AG04450 (cell line): ENCODE data around the gene DSCAML1. TPM values are rescaled to one million over a fixed set of nuclear protein-coding genes. Genes with fewer than 3 reads are reported as not detected.

ENCODE experiments used
- CTCF ChIA-PET: fragments of 300-600, 350-600 bp; formaldehyde crosslinking; extraction: SDS; loops from one replicate; lab custom pipeline; 2022; ENCODE audit warnings: antibody characterized with exemption, inconsistent platforms; lab: Charles Lee
- POLR2A ChIA-PET: fragments of 350-600 bp; formaldehyde crosslinking; extraction: SDS; loops from one replicate; lab custom pipeline; 2021; ENCODE audit warnings: antibody characterized with exemption, inconsistent platforms; lab: Yijun Ruan, JAX
- DNase-seq: peaks from one replicate; pipeline ENCODE4 v3.0.0-alpha.2; 2011; ENCODE audit warnings: low read depth, low spot score
- H3K27ac ChIP-seq: one replicate; pipeline ENCODE4 v1.5.1; 2012; ENCODE audit warnings: low read depth, low read length, control low read depth
- H3K27me3 ChIP-seq: one replicate; pipeline ENCODE4 v1.6.0; 2012; ENCODE audit warnings: low read length; ENCODE audit not compliant: control insufficient read depth, insufficient read depth
- H3K4me3 ChIP-seq: 2 replicates; pipeline ENCODE4 v1.5.1; 2011; ENCODE audit warnings: mild to moderate bottlenecking, low read depth, low read length, control low read depth
- H3K9me3 ChIP-seq: 2 replicates; pipeline ENCODE4 v1.5.1; 2012; ENCODE audit warnings: low read length; ENCODE audit not compliant: control insufficient read depth, insufficient read depth
- CTCF ChIP-seq: IDR thresholded peaks from 2 replicates; pipeline ENCODE4 v1.5.1; 2011; ENCODE audit warnings: low read depth, low read length, control low read depth, inconsistent platforms
- polyA plus RNA-seq: library from polyadenylated mRNA; depleted of rRNA; stranded (reverse); fragments of >200 nt; gene quantifications from 2 replicates; pipeline ENCODE4 v1.2.3, GENCODE V29; 2011

Gene DSCAML1
- polyA plus RNA-seq, 1 experiment: not detected

- ChIA-PET POLR2A (no interaction called here), CTCF (interaction anchor here (1.2 kb wide), 1 partner anchor 110 kb away, joined by 4 read pairs; no protein-coding TSS in a partner anchor)
- H3K9me3 ChIP-seq: no peaks in the 10 kb centered on the region
- TF ChIP-seq CTCF: no peak
- H3K27ac ChIP-seq: no peak overlapping the region
- no peak overlapping the region for H3K4me3 ChIP-seq
- peaks cover 19% of the 10 kb centered on the region for H3K27me3 ChIP-seq
- DNase-seq: no peak
These were observed 261.1 kb downstream of the DSCAML1 start for GRCh38 chr11:117535850-117536411.

GRCh38 chr11:117535201-117535849 is 261.7 kb downstream of the DSCAML1 start:
- peaks cover 19% of the 10 kb centered on the region for H3K27me3 ChIP-seq
- POLR2A ChIA-PET: no interaction called here
- H3K27ac ChIP-seq: no peak overlapping the region
- no peak for TF ChIP-seq CTCF
- no peak overlapping the region for H3K4me3 ChIP-seq
- DNase-seq: no peak
- H3K9me3 ChIP-seq: no peaks in the 10 kb centered on the region
- CTCF ChIA-PET: no interaction called here

GRCh38 chr11:117532568-117532967 is 264.4 kb downstream of the DSCAML1 start:
- Histone ChIP-seq H3K27me3 (peaks cover 28% of the 10 kb centered on the region), H3K4me3 (no peak overlapping the region), H3K9me3 (no peaks in the 10 kb centered on the region), H3K27ac (no peak overlapping the region)
- CTCF ChIA-PET: no interaction called here
- POLR2A ChIA-PET: no interaction called here
- no peak for TF ChIP-seq CTCF
- no peak for DNase-seq

GRCh38 chr11:117529816-117530215 is 267.2 kb downstream of the DSCAML1 start:
- ChIA-PET CTCF (no interaction called here), POLR2A (no interaction called here)
- Histone ChIP-seq H3K4me3 (no peak overlapping the region), H3K27ac (no peak overlapping the region), H3K27me3 (peaks cover 12% of the 10 kb centered on the region), H3K9me3 (no peaks in the 10 kb centered on the region; the same call in 1 of the 2 replicates)
- DNase-seq: no peak
- no peak for TF ChIP-seq CTCF

- Histone ChIP-seq H3K27ac (no peak overlapping the region), H3K27me3 (peaks cover 12% of the 10 kb centered on the region), H3K4me3 (no peak overlapping the region), H3K9me3 (no peaks in the 10 kb centered on the region; the same call in 1 of the 2 replicates)
- ChIA-PET POLR2A (no interaction called here), CTCF (interaction anchor here (1.9 kb wide), 1 partner anchor 102 kb away, joined by 7 read pairs; no protein-coding TSS in a partner anchor)
- DNase-seq: no peak
- TF ChIP-seq CTCF: no peak
These were observed 268.8 kb downstream of the DSCAML1 start for GRCh38 chr11:117528097-117528721.
